Heart right ventricle (tissue), 16 donors: ENCODE data around the gene C4orf50. TPM values are rescaled to one million over a fixed set of nuclear protein-coding genes. Genes with fewer than 3 reads are reported as not detected.

Source experiments
- ATAC-seq, 8 donors: fragments of 200-7000 bp; cut with Tn5 transposase; one replicate each; pipeline ENCODE4 v1.9.1; 2020; ENCODE audit warnings: mild to moderate bottlenecking in 8 of 8, moderate library complexity in 8 of 8, moderate number of reproducible peaks in 1 of 8
- DNase-seq, 2 donors: peaks; one replicate each; pipeline ENCODE4 v3.0.0-alpha.2; 2020
- H3K27ac ChIP-seq, 10 donors: fragments of 200-600 bp; sonication (generic) in 2 of 10; one replicate each; pipeline versions ENCODE4 v1.5.0 to v1.8.0; 2020 to 2022; ENCODE audit warnings: mild to moderate bottlenecking in 3 of 10
- H3K27me3 ChIP-seq, 7 donors: fragments of 200-600 bp; one replicate each; pipeline ENCODE4 v1.8.0; 2021 to 2022; ENCODE audit warnings: mild to moderate bottlenecking in 2 of 7
- H3K36me3 ChIP-seq, 9 donors: fragments of 200-600 bp; sonication (generic) in 1 of 9; one replicate each; pipeline versions ENCODE4 v1.5.0 to v1.8.0; 2020 to 2022; ENCODE audit warnings: mild to moderate bottlenecking in 2 of 9
- H3K4me1 ChIP-seq, 9 donors: fragments of 200-600 bp; sonication (generic) in 1 of 9; one replicate each; pipeline versions ENCODE4 v1.5.0 to v1.8.0; 2020 to 2022; ENCODE audit warnings: mild to moderate bottlenecking in 4 of 9
- H3K4me3 ChIP-seq, 10 donors: fragments of 200-600 bp; sonication (generic) in 2 of 10; one replicate each; pipeline versions ENCODE4 v1.5.0 to v1.8.0; 2020 to 2022; ENCODE audit warnings: mild to moderate bottlenecking in 7 of 10, moderate library complexity in 2 of 10
- H3K9me3 ChIP-seq, 11 donors: fragments of 200-600 bp in 10 of 11; sonication (generic) in 2 of 11; one replicate each; pipeline versions ENCODE4 v1.5.0 to v1.8.0; 2013 to 2022; ENCODE audit warnings: mild to moderate bottlenecking in 2 of 11, control low read depth in 1 of 11, moderate library complexity in 1 of 11
- WGBS, 2 donors: extraction: QIAGEN DNeasy Blood & Tissue Kit; methylation state at CpG; one replicate each; pipeline ENCODE4 v1.1.7; 2013; ENCODE audit warnings: inconsistent platforms in 1 of 2; 5-methylcytosine and 5-hydroxymethylcytosine counted together
- intact Hi-C, 10 donors: fragments of 100-400 bp; cut with DNase I; formaldehyde crosslinking; loops; one replicate each; pipeline versions ENCODE4 v1.11.1 to v1.14.2; 2022
- polyA plus RNA-seq, 2 donors: library from polyadenylated mRNA; stranded (reverse); fragments of 200-250 nt; gene quantifications; one replicate each; pipeline ENCODE4 v1.2.3, GENCODE V29; 2013
- total RNA-seq, 10 donors: library from RNA; stranded (reverse); fragmentation: NEBNext Ultra II Directional in 3 of 10; extraction: Animal tissue kit (Norgen Biotek cat#: 25700) in 3 of 10; gene quantifications; one replicate each; pipeline versions ENCODE4 v1.2.1 to v1.2.4, GENCODE V29; 2021 to 2023
- TF ChIP-seq, protein P1 (sequence below), 9 donors: fragments of 200-600 bp; sonication (generic) in 2 of 9; IDR thresholded peaks; one replicate each; pipeline versions ENCODE4 v1.5.0 to v1.8.0; 2021 to 2022; ENCODE audit warnings: antibody characterized with exemption in 9 of 9, mild to moderate bottlenecking in 5 of 9, moderate library complexity in 1 of 9
- donor health status: Arrhythmogenic right ventricular cardiomyopathy.
- donor health status: ischemic (EF 13 %, LVEDD 7.1; RV severe dilation, severe dysfunction).
- donor health status: healthy with polysubstance abuse.
- donor health status: DM: no; HTN: yes; CAD: no.
- donor health status: DM: no; HTN: no; CAD: no.
- donor health status: ischemic (EF 25% LVEDD 6.9; RV normal size, moderate dysfunction).
- donor health status: ischemic (EF 25% LVEDD 5.7; RV mildly dilated, moderate dysfunction).
- donor health status: healthy.
- donor health status: DM: yes; HTN: yes; CAD: no.
- donor health status: Ischemic cardiomyopathy.
- donor health status: ischemic (EF 35%, LVEDD 5.7; RV mildly dilated, moderate dysfunction).
- donor health status: nonischemic (EF 11% LVEDD 7.7; RV severe dilation, severe dysfunction).
- donor health status: DM: yes; HTN: yes; CAD: no.
- donor health status: PGD.
- donor health status: ischemic (EF 29% LVEDD 5.4; RV normal size, mild dysfunction).
- donor health status: nonischemic (EF 23%, LVEDD 6.1; RV moderate dilation, normal function).

Gene C4orf50
- total and polyA plus RNA-seq, 12 donors = 0.05 TPM; not detected in 11

DNA sequence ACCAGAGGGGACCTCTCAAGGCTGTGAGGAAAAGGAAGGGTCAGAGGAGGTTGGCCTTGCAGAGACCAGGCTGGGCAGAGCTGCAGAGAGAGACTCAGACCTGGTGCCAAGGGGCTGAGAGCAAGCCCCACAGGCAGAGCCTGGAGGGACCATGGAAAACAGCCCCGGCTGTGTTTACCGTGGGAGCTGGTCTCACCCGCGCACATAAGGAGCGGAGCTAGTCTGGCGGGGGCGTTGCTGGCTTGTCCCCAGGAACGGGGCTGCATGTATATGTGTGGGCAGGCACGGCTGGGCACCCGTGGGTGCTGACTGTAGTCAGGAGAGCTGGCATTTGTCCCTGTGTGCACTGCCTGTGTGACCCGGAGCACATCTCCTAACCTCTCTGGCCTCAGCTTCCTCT, 45.7 kb downstream of the C4orf50 start:
- Histone ChIP-seq H3K4me1 (no peaks in the 10 kb centered on the region), H3K36me3 (no peaks in the 10 kb centered on the region), H3K4me3 (no peak overlapping the region), H3K27ac (no peak overlapping the region), H3K9me3 (no peaks in the 10 kb centered on the region), H3K27me3 (peaks cover 0 to 88% (median 64%) of the 10 kb centered on the region in 7 donors)
- intact Hi-C loops = loop anchor here in 1 of 10 donors (10.0 kb wide), 1 partner anchor 148 kb away; no protein-coding TSS in a partner anchor
- DNase-seq (no peak), ATAC-seq (no peak)
- TF ChIP-seq, protein P1, sequence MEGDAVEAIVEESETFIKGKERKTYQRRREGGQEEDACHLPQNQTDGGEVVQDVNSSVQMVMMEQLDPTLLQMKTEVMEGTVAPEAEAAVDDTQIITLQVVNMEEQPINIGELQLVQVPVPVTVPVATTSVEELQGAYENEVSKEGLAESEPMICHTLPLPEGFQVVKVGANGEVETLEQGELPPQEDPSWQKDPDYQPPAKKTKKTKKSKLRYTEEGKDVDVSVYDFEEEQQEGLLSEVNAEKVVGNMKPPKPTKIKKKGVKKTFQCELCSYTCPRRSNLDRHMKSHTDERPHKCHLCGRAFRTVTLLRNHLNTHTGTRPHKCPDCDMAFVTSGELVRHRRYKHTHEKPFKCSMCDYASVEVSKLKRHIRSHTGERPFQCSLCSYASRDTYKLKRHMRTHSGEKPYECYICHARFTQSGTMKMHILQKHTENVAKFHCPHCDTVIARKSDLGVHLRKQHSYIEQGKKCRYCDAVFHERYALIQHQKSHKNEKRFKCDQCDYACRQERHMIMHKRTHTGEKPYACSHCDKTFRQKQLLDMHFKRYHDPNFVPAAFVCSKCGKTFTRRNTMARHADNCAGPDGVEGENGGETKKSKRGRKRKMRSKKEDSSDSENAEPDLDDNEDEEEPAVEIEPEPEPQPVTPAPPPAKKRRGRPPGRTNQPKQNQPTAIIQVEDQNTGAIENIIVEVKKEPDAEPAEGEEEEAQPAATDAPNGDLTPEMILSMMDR (IDR thresholded peaks at IDR 0.05) = no peak
- WGBS, 2 donors = 81 to 89% methylated on average over 11 of the region's 11 CpGs

DNA sequence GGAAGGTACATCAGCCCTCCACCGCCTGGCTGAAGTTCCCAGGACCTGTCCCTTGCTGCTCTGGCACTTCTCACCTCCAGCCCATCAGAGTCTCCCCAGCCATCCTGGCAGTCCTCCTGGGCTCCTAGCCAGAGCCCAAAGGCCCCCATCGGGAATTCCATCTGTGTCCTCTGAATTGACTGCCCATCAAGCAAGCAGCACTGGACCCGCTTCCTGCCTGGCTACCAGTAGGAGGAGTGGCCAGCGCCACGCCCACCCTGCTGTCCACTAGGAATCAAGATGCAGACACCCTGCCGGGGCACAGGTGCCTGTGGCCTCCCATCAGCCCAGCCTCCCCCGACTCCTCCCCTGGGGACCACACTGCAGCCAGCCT, 47.2 kb downstream of the C4orf50 start:
- DNase-seq (no peak), ATAC-seq (no peak)
- TF ChIP-seq, protein P1 (IDR thresholded peaks at IDR 0.05) = no peak
- no peaks in the 10 kb centered on the region for H3K4me1 ChIP-seq
- no peak overlapping the region for H3K4me3 ChIP-seq
- H3K27me3 ChIP-seq = peaks cover 0 to 74% (median 52%) of the 10 kb centered on the region in 7 donors
- H3K9me3 ChIP-seq = no peaks in the 10 kb centered on the region
- intact Hi-C loops = loop anchor here in 1 of 10 donors (10.0 kb wide), 1 partner anchor 146 kb away; no protein-coding TSS in a partner anchor
- 55% methylated on average over 7 of the region's 7 CpGs for WGBS, 2 donors
- H3K27ac ChIP-seq = no peak overlapping the region
- H3K36me3 ChIP-seq = no peaks in the 10 kb centered on the region

DNA sequence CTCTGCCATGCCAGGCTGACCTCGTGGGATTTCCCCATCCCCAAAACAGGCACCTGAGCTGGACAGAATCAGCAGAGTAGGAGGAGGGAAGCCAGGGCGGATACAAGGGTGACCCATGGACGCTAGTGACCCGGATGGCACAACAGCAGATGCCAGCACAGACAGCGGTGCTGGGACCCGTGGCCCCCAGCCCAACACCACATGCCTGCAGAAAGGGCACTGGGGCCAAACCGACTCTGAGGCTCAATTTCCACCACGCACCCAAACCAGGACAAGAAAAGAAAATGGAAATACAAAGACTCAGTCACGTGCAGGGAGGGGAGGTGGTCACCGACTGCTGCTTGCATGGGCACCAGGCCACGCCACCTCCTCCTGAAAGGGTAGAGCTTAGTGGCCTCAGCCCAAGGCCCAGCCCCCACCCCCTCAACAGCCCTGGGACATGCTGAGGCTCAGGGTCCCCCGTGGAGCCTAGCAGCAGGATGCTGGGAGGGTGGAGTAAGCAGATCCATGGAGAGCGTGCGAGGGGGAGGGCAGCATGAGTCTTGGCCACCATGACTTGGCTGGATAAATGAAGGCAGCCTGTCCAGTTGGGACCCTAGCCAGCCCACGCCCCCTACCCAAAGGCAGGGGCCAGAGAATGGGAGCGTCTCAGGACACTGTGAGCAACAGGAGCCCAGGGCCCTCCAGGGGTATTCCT, 47.7 kb downstream of the C4orf50 start:
- TF ChIP-seq, protein P1 (IDR thresholded peaks at IDR 0.05) = no peak
- WGBS, 2 donors = 76 to 81% methylated on average over 16 of the region's 16 CpGs
- Histone ChIP-seq H3K27ac (no peak overlapping the region), H3K9me3 (no peaks in the 10 kb centered on the region), H3K4me3 (no peak overlapping the region), H3K27me3 (peaks cover 0 to 69% (median 51%) of the 10 kb centered on the region in 7 donors), H3K36me3 (no peaks in the 10 kb centered on the region), H3K4me1 (no peaks in the 10 kb centered on the region)
- ATAC-seq (no peak), DNase-seq (no peak)
- intact Hi-C loops = loop anchor here in 1 of 10 donors (10.0 kb wide), 1 partner anchor 146 kb away; no protein-coding TSS in a partner anchor

DNA sequence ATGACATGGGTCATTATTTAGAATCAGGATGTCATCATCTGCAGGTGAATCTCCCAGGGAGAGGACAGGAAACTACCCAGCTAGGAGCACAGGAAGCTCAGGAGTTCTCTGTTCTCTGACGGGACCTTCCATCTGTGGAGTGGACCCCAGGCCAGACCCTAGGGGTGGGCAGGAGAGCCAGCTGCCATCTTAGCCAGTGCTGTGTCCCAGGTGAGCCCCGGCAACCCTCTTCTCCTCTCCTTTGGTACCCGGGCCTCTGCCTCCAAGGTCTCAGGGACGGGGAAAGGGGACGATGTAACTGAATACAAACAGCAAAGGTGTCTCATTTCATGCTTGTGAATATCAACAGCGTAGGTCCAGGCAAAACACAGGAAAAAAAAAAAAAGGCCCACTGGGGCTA, 48.5 kb downstream of the C4orf50 start:
- Histone ChIP-seq H3K27me3 (peaks cover 0 to 72% (median 52%) of the 10 kb centered on the region in 7 donors), H3K27ac (no peak overlapping the region), H3K9me3 (no peaks in the 10 kb centered on the region), H3K4me3 (no peak overlapping the region), H3K4me1 (no peaks in the 10 kb centered on the region), H3K36me3 (no peaks in the 10 kb centered on the region)
- ATAC-seq (no peak), DNase-seq (no peak)
- intact Hi-C loops = loop anchor here in 2 of 10 donors (2.0 to 10.0 kb wide), 2 partner anchors 29 to 145 kb away; no protein-coding TSS in a partner anchor
- TF ChIP-seq, protein P1 (IDR thresholded peaks at IDR 0.05) = no peak
- 70 to 77% methylated on average over 6 of the region's 6 CpGs for WGBS, 2 donors
